ENCODE data around the gene CD68. TPM values are rescaled to one million over a fixed set of nuclear protein-coding genes. Genes with fewer than 3 reads are reported as not detected.

Gene CD68
- total RNA-seq, 1 donor from 2014 or later, result 0.49 TPM

DNA sequence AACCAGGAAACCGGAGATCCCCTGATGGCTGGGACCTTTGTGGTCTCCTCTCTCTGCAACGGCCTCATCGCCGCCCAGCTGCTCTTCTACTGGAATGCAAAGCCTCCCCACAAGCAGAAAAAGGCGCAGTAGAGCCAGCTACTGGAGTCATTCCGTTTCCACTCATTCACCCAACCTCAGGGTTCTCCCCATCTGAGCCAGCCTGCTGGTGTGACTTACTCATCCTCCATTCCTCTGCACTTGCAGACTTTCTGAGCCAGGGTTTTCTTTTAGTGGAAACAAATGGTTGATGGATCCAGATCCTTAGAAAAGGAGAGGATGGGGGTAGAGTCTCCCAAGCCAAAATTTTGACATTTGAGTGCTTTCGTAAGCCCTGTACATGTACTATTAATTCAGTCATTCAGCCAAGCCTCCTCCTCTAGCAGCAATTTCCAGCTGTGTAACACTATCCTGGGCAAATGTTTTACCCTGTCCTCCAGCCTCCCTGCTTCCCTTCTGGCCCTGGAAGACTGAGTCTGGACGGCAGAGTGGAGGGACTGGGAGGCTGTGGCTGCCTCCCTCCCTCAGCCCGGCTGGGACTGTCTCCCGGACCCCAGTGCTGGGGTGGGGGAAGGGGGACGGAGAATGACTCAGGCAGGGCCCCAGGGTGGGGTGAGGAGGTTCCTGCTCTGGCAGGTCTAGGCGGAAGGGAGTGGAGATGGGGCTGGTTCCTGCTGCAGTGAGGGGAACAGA, 8.1 kb downstream of the CD68 start:
- DNase-seq (ENCODE audit: low read depth, low spot score), result no peak
- Mint-ChIP-seq H3K36me3 (ENCODE audit: low read depth) (peaks cover 10% of the 10 kb centered on the region), H3K4me3 (peak overlapping the region; percentile 73), H3K27me3 (ENCODE audit: low read depth) (peaks cover 10% of the 10 kb centered on the region), H3K4me1 (peaks cover 25% of the 10 kb centered on the region), H3K9me3 (no peaks in the 10 kb centered on the region), H3K27ac (ENCODE audit: unreplicated experiment) (peak overlapping the region; percentile 43)
- no peak for TF ChIP-seq CTCF (conservative IDR thresholded peaks at IDR 0.05)

- Mint-ChIP-seq H3K9me3 (no peaks in the 10 kb centered on the region), H3K27me3 (ENCODE audit: low read depth) (peaks cover 9% of the 10 kb centered on the region), H3K4me3 (no peak overlapping the region), H3K27ac (ENCODE audit: unreplicated experiment) (no peak overlapping the region), H3K4me1 (peaks cover 20% of the 10 kb centered on the region), H3K36me3 (ENCODE audit: low read depth) (peaks cover 13% of the 10 kb centered on the region)
- DNase-seq (ENCODE audit: low read depth, low spot score), result no peak
- TF ChIP-seq CTCF (conservative IDR thresholded peaks at IDR 0.05), result no peak
Observed at GRCh38 chr17:7588553-7589203, 9.2 kb downstream of the CD68 start.

DNA sequence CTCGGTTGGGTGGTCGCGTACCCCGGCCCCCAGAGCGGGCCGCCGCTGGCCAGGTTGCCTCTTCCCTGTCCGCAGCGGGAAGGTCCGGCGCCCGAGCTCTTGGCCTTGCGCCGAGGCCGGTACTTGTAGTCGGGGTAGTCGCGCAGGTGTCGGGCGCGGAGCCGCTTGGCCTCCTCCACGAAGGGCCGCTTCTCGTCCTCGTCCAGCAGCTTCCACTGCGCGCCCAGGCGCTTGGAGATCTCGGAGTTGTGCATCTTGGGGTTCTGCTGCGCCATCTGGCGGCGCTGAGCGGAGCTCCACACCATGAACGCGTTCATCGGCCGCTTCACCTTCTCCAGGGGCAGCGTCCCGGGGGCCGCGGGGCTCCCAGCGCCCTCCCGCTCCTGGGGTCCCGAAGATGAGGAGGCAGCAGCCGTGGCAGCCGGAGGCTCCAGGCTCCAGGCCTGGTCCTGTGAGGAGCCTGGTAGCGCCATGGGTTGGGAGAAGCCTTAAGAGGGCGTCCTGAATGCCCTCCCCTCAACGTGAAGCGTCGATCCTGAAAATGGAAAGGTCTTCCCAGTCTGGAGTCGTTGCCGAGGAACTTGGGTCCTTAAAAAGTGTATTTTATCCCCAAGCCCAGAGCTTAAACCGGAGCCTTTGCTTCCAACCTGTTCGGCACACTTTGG, 9.9 kb downstream of the CD68 start:
- DNase-seq (ENCODE audit: low read depth, low spot score), result peak; percentile 68
- peaks cover 6% of the 10 kb centered on the region for H3K27me3 Mint-ChIP-seq (ENCODE audit: low read depth)
- peak overlapping the region; percentile 75 for H3K4me3 Mint-ChIP-seq
- no peak overlapping the region for H3K27ac Mint-ChIP-seq (ENCODE audit: unreplicated experiment)
- no peaks in the 10 kb centered on the region for H3K9me3 Mint-ChIP-seq
- peak; percentile 81 for TF ChIP-seq CTCF (conservative IDR thresholded peaks at IDR 0.05)
- peaks cover 19% of the 10 kb centered on the region for H3K36me3 Mint-ChIP-seq (ENCODE audit: low read depth)
- peaks cover 13% of the 10 kb centered on the region for H3K4me1 Mint-ChIP-seq

DNA sequence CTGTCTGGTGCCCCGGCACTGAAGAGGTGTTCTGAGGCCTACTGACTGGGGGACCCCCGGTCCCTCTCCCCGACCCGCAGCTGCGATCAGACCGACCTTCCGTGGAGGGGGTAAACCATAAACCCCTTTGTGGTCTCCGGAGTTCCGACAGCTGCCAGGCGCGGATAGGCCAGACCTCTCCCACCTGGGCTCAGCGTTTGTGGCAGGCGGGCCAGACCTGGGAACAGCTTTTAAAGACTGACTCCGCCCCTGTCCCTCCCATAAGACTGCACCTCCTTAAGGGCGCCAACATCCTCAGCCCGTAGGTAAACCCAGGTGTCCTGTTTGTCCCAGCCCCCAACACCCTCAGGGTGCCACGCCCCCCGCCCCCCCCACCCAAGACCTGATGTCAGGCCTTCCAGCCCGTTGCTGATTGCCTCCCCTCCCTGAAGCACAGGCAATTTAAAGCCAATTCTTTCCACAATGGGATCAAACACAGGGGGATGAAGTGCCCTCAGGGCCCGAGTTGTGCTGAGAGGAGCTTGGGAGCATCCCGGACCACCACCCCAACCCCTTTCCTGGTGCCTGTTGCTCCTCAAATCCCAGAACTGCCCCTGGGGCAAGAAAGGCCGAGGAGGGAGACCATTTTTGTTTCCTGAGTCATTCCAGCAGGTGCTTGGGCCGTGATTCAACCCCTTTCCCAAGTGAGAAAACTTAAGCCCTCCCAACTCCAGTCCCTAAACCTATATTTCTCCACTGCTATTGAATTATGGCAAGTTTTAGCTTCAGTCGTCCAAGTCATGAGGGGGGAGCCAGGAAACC, 10.7 kb downstream of the CD68 start, which contains the start of gene SOX15:
SOX15 (minus strand) TSS at position 204 of the 801 bp plus-strand sequence. CDS start 418 bp downstream, outside the sequence.
- peaks cover 20% of the 10 kb centered on the region for H3K36me3 Mint-ChIP-seq (ENCODE audit: low read depth)
- H3K27me3 Mint-ChIP-seq (ENCODE audit: low read depth), result peaks cover 6% of the 10 kb centered on the region
- H3K27ac Mint-ChIP-seq (ENCODE audit: unreplicated experiment), result peak within 1 kb of the TSS; percentile 59
- peaks cover 6% of the 10 kb centered on the region for H3K4me1 Mint-ChIP-seq
- peak within 1 kb of the TSS; percentile 75 for H3K4me3 Mint-ChIP-seq
- DNase-seq (ENCODE audit: low read depth, low spot score), result no peak
- no peaks in the 10 kb centered on the region for H3K9me3 Mint-ChIP-seq
- no peak for TF ChIP-seq CTCF (conservative IDR thresholded peaks at IDR 0.05)

DNA sequence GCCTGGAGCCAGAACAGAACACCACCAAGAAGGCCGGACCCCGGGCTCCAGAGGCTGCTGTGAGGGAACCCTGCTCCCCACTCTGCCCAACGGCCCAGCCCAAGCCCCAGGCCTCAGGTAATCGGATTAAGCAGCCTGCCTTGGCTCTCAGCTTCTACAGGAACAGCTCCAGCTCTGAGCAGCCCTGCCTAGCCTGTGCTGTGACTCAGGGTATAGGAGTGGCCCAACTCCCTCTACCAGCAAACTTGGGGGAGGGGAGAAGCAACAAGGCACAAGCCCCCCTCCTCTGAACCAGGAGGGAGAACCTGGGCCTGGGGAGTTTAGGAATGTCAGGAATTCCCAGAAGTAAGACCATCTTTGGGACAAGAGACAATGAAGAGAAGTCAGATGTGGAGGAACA, 11.3 kb downstream of the CD68 start:
- H3K36me3 Mint-ChIP-seq (ENCODE audit: low read depth), result peaks cover 22% of the 10 kb centered on the region
- H3K4me1 Mint-ChIP-seq, result peaks cover 5% of the 10 kb centered on the region
- peak overlapping the region; percentile 59 for H3K27ac Mint-ChIP-seq (ENCODE audit: unreplicated experiment)
- peak overlapping the region; percentile 68 for H3K4me3 Mint-ChIP-seq
- no peak for DNase-seq (ENCODE audit: low read depth, low spot score)
- H3K27me3 Mint-ChIP-seq (ENCODE audit: low read depth), result peaks cover 6% of the 10 kb centered on the region
- TF ChIP-seq CTCF (conservative IDR thresholded peaks at IDR 0.05), result no peak
- no peaks in the 10 kb centered on the region for H3K9me3 Mint-ChIP-seq
